GM12878 (cell line): ENCODE results near the gene FTO. TPM values are rescaled to one million over a fixed set of nuclear protein-coding genes. Genes with fewer than 3 reads are reported as not detected.

Source experiments
- ATAC-seq: fragments of 200-7000 bp; cut with Tn5 transposase; 3 replicates; pipeline ENCODE4 v1.9.1; 2020; ENCODE audit warnings: mild to moderate bottlenecking, moderate library complexity
- BruUV-seq: library from RNA; stranded (reverse); fragments of 400-500 nt; replicated peaks from 2 replicates; lab custom pipeline; 2021; lab: Mats Ljungman, UMichigan
- CTCF ChIA-PET: fragments of 300-600 bp; sonication (Branson Sonifier 250); formaldehyde crosslinking; extraction: SDS; loops from one replicate; lab custom pipeline; 2021; ENCODE audit warnings: inconsistent platforms; lab: Yijun Ruan, JAX
- POLR2A ChIA-PET: fragments of 350-600 bp; formaldehyde crosslinking; extraction: SDS; loops from one replicate; lab custom pipeline; 2021; ENCODE audit warnings: inconsistent platforms; lab: Charles Lee
- RAD21 ChIA-PET: fragments of 300-600 bp; sonication (Branson Sonifier 250); formaldehyde crosslinking; loops from one replicate; lab custom pipeline; 2023; ENCODE audit warnings: antibody characterized with exemption; ENCODE audit not compliant: unreplicated experiment; lab: Charles Lee
- SMC1A ChIA-PET: fragments of 300-600 bp; sonication (Branson Sonifier 250); formaldehyde crosslinking; loops from one replicate; lab custom pipeline; 2023; ENCODE audit not compliant: unreplicated experiment, uncharacterized antibody; lab: Charles Lee
- DNase-seq: peaks from one replicate; pipeline ENCODE4 v3.0.0-alpha.2; 2011; ENCODE audit warnings: low read depth, low spot score
- FAIRE-seq: peaks from 3 replicates; lab custom pipeline; 2011; peaks lifted over from hg19 to GRCh38; lab: Jason Lieb, UNC
- H2AFZ ChIP-seq: 2 replicates; pipeline ENCODE4 v1.6.0; 2011; ENCODE audit warnings: low read depth, low read length, control low read depth; ENCODE audit not compliant: control insufficient read depth
- H3K27ac ChIP-seq: 2 replicates; pipeline ENCODE4 v1.5.1; 2011; ENCODE audit warnings: control low read depth; ENCODE audit not compliant: control insufficient read depth, insufficient read depth
- H3K27me3 ChIP-seq, 2 experiments: replicated peaks in 1 of 2; 2 replicates each; pipeline versions ENCODE4 v1.6.0 to v1.6.1; 2011; ENCODE audit warnings: low read length in 1 of 2; ENCODE audit not compliant: control insufficient read depth in 2 of 2, insufficient read depth in 2 of 2
- H3K36me3 ChIP-seq, 2 experiments: 2 replicates each; pipeline ENCODE4 v1.5.1; 2011; ENCODE audit warnings: low read length in 1 of 2; ENCODE audit not compliant: control insufficient read depth in 2 of 2, insufficient read depth in 2 of 2
- H3K4me1 ChIP-seq: 2 replicates; pipeline ENCODE4 v1.6.1; 2011; ENCODE audit warnings: mild to moderate bottlenecking, low read length, moderate library complexity, mixed read lengths; ENCODE audit not compliant: control insufficient read depth, insufficient read depth
- H3K4me2 ChIP-seq: 2 replicates; pipeline ENCODE4 v1.6.0; 2011; ENCODE audit warnings: control low read depth; ENCODE audit not compliant: control insufficient read depth, insufficient read depth
- H3K4me3 ChIP-seq: fragments of 200-600 bp; sonication (generic); 2 replicates; pipeline ENCODE4 v1.5.1; 2016
- H3K79me2 ChIP-seq: 2 replicates; pipeline ENCODE4 v1.6.0; 2011; ENCODE audit warnings: low read length; ENCODE audit not compliant: control insufficient read depth, insufficient read depth
- H3K9ac ChIP-seq: 2 replicates; pipeline ENCODE4 v1.8.0; 2011; ENCODE audit warnings: low read length, control low read depth, mixed read lengths; ENCODE audit not compliant: control insufficient read depth, insufficient read depth
- H3K9me3 ChIP-seq: replicated peaks from 3 replicates; pipeline ENCODE4 v1.5.1; 2011; ENCODE audit warnings: mild to moderate bottlenecking, low read length; ENCODE audit not compliant: control insufficient read depth, insufficient read depth
- H4K20me1 ChIP-seq: 2 replicates; pipeline ENCODE4 v1.6.0; 2011; ENCODE audit not compliant: control insufficient read depth, insufficient read depth
- BACH1 ChIP-seq: fragments of 450-650 bp; IDR thresholded peaks from 2 replicates; pipeline ENCODE4 v1.6.1; 2017; ENCODE audit warnings: mild to moderate bottlenecking, borderline replicate concordance
- CEBPZ ChIP-seq: fragments of 150-350 bp; IDR thresholded peaks from 2 replicates; pipeline ENCODE4 v1.6.1; 2016; ENCODE audit warnings: low read depth, low read length
- CHD2 ChIP-seq: IDR thresholded peaks from 2 replicates; pipeline ENCODE4 v1.6.1; 2011; ENCODE audit warnings: low read depth, low read length, improper control_type of control experiment, borderline replicate concordance
- ELK1 ChIP-seq: IDR thresholded peaks from 2 replicates; pipeline ENCODE4 v1.6.1; 2012; ENCODE audit warnings: low read depth, low read length, improper control_type of control experiment
- HDAC2 ChIP-seq: fragments of 200-600 bp; sonication (generic); IDR thresholded peaks from 2 replicates; pipeline ENCODE4 v1.6.1; 2017
- MEF2B ChIP-seq: fragments of 450-650 bp; IDR thresholded peaks from 2 replicates; pipeline ENCODE4 v1.6.1; 2018; ENCODE audit warnings: mild to moderate bottlenecking, moderate library complexity; ENCODE audit not compliant: partially characterized antibody, poor library complexity, severe bottlenecking
- MTA2 ChIP-seq: fragments of 450-650 bp; IDR thresholded peaks from 2 replicates; pipeline ENCODE4 v1.6.1; 2016; ENCODE audit warnings: low read depth, mild to moderate bottlenecking, moderate library complexity
- POLR2A ChIP-seq: IDR thresholded peaks from 2 replicates; pipeline ENCODE4 v1.6.1; 2011; ENCODE audit warnings: low read depth, mild to moderate bottlenecking, low read length
- POU2F2 ChIP-seq: IDR thresholded peaks from 3 replicates; pipeline ENCODE4 v1.6.1; 2011; ENCODE audit warnings: low read depth, mild to moderate bottlenecking, low read length, borderline replicate concordance
- RAD21 ChIP-seq: IDR thresholded peaks from 2 replicates; pipeline ENCODE4 v1.6.1; 2011; ENCODE audit warnings: mild to moderate bottlenecking, low read depth, low read length, moderate library complexity; ENCODE audit not compliant: insufficient read depth
- RELB ChIP-seq: fragments of 450-650 bp; IDR thresholded peaks from 2 replicates; pipeline ENCODE4 v1.6.1; 2017; ENCODE audit warnings: low read depth, mild to moderate bottlenecking, moderate library complexity
- RUNX3 ChIP-seq: IDR thresholded peaks from 2 replicates; pipeline ENCODE4 v1.6.1; 2012; ENCODE audit warnings: low read length, inconsistent platforms
- SKIL ChIP-seq: fragments of 450-650 bp; IDR thresholded peaks from 2 replicates; pipeline ENCODE4 v1.6.1; 2017; ENCODE audit warnings: mild to moderate bottlenecking, low read depth, inconsistent platforms; ENCODE audit not compliant: poor library complexity, severe bottlenecking
- ZNF207 ChIP-seq: fragments of 450-650 bp; IDR thresholded peaks from 2 replicates; pipeline ENCODE4 v1.6.1; 2014; ENCODE audit warnings: antibody characterized with exemption, mild to moderate bottlenecking, borderline replicate concordance
- WGBS: methylation state at CpG from one replicate; pipeline ENCODE4 v1.1.6; 2016; ENCODE audit warnings: low lambda C conversion rate; ENCODE audit not compliant: insufficient replicate concordance, insufficient coverage; ENCODE audit errors: missing lambda C conversion rate; 5-methylcytosine and 5-hydroxymethylcytosine counted together
- in situ Hi-C: fragments of 300-500 bp; cut with MboI; formaldehyde crosslinking; loops from 9 replicates; pipeline ENCODE4 v1.14.3; 2018; ENCODE audit warnings: mixed read lengths
- intact Hi-C: fragments of 100-400 bp; cut with micrococcal nuclease; formaldehyde crosslinking; loops from one replicate; pipeline ENCODE4 v1.14.2; 2022; ENCODE audit not compliant: unreplicated experiment
- polyA plus RNA-seq, 11 experiments: library from polyadenylated mRNA; depleted of rRNA in 4 of 11; unstranded in 6 of 11; stranded (reverse) in 5 of 11; fragments of >200 nt; fragmentation: Nextera tagmentation in 4 of 11; fragmentation: Illumina TruSeq in 1 of 11; extraction: Ambion mirVana in 4 of 11; extraction: Trizol in 1 of 11; gene quantifications; 1 replicate in 1 of 11; 2 replicates in 10 of 11; pipeline versions ENCODE4 v1.2.1 to v1.2.3, GENCODE V29; 2011 to 2016; ENCODE audit warnings: inconsistent platforms in 2 of 11, missing spikeins in 2 of 11, low read depth in 1 of 11
- total RNA-seq, 4 experiments: library from RNA; depleted of rRNA in 3 of 4; stranded (reverse); fragments of >200 nt in 3 of 4; fragmentation: Illumina TruSeq in 1 of 4; extraction: Trizol in 1 of 4; gene quantifications; 2 replicates each; pipeline versions ENCODE4 v1.2.1 to v1.2.3, GENCODE V29; 2013 to 2021

The FTO gene
- total and polyA plus RNA-seq, 10 of the 15 experiments (the other 5 are each of a cell fraction or from before 2014, with no cell fraction given): 20.1 to 55.0 (median 47.0) TPM

GRCh38 chr16:53844804-53845203 is 140.8 kb downstream of the FTO start:
- 64% methylated on average over 3 of the region's 3 CpGs for WGBS
- Histone ChIP-seq H4K20me1 (no peaks in the 10 kb centered on the region), H3K36me3 (no peaks in the 10 kb centered on the region), H3K4me3 (no peak overlapping the region), H3K9ac (no peak overlapping the region), H3K4me1 (peaks cover 4% of the 10 kb centered on the region), H3K79me2 (no peaks in the 10 kb centered on the region), H3K27me3 (no peaks in the 10 kb centered on the region), H3K27ac (no peak overlapping the region), H3K9me3 (no peaks in the 10 kb centered on the region), H2AFZ (no peak overlapping the region), H3K4me2 (no peak overlapping the region)
- no peak for TF ChIP-seq RUNX3
- TF ChIP-seq POU2F2: no peak
- TF ChIP-seq CEBPZ: no peak
- TF ChIP-seq HDAC2: no peak
- no peak for TF ChIP-seq POLR2A
- no peak for TF ChIP-seq ELK1
- no peak for TF ChIP-seq CHD2
- no peak for TF ChIP-seq SKIL
- no peak for TF ChIP-seq MEF2B
- TF ChIP-seq RAD21: no peak
- TF ChIP-seq BACH1: no peak
- no peak for TF ChIP-seq RELB
- no peak for TF ChIP-seq MTA2
- no peak for TF ChIP-seq ZNF207
- POLR2A ChIA-PET: no interaction called here
- BruUV-seq: no TSS peak
- in situ Hi-C loops (no loop called here), intact Hi-C loops (no loop called here)
- RAD21 ChIA-PET: no interaction called here
- no peak for DNase-seq
- no peak for FAIRE-seq
- CTCF ChIA-PET: interaction anchor here (1.0 kb wide), 1 partner anchor 69 kb away, joined by 3 read pairs; no protein-coding TSS in a partner anchor
- SMC1A ChIA-PET: interaction anchor here (1.1 kb wide), 1 partner anchor 219 kb away, joined by 3 read pairs; no protein-coding TSS in a partner anchor
- no peak for ATAC-seq
